Colonic mucosa (tissue), 4 donors: ENCODE results near the gene BARX2. TPM values are rescaled to one million over a fixed set of nuclear protein-coding genes. Genes with fewer than 3 reads are reported as not detected.

Experiments used
- DNase-seq: peaks from one replicate; pipeline ENCODE4 v3.0.0-alpha.2; 2020
- H3K27ac ChIP-seq: fragments of 200-600 bp; one replicate; pipeline ENCODE4 v1.8.0; 2021
- H3K27me3 ChIP-seq: fragments of 200-600 bp; one replicate; pipeline ENCODE4 v1.8.0; 2021
- H3K36me3 ChIP-seq: fragments of 200-600 bp; one replicate; pipeline ENCODE4 v1.8.0; 2021
- H3K4me1 ChIP-seq: fragments of 200-600 bp; one replicate; pipeline ENCODE4 v1.8.0; 2021; ENCODE audit warnings: mild to moderate bottlenecking
- H3K4me3 ChIP-seq: fragments of 200-600 bp; one replicate; pipeline ENCODE4 v1.8.0; 2021
- H3K9ac ChIP-seq, 2 donors: one replicate each; pipeline ENCODE4 v1.7.0; 2013; ENCODE audit warnings: control low read depth in 2 of 2, low read depth in 2 of 2, low read length in 2 of 2
- H3K9me3 ChIP-seq: fragments of 200-600 bp; one replicate; pipeline ENCODE4 v1.8.0; 2021
- intact Hi-C: fragments of 100-400 bp; cut with DNase I; formaldehyde crosslinking; loops from one replicate; pipeline ENCODE4 v1.14.1; 2022
- total RNA-seq, 2 donors: library from RNA; stranded (reverse); fragmentation: NEBNext Ultra II Directional in 1 of 2; extraction: Animal tissue kit (Norgen Biotek cat#: 25700) in 1 of 2; gene quantifications; one replicate each; pipeline ENCODE4 v1.2.1, GENCODE V29; 2021
- TF ChIP-seq, protein P1 (sequence below): fragments of 200-600 bp; IDR thresholded peaks from one replicate; pipeline ENCODE4 v1.8.0; 2022; ENCODE audit warnings: antibody characterized with exemption, mild to moderate bottlenecking
- donor health status: healthy.
- donor health status: DM: no; HTN: no; CAD: no.
- donor health status: DM: no; HTN: no; CAD: no.

The BARX2 gene
- total RNA-seq, 2 donors from 2014 or later: 19.0 to 23.9 TPM

DNA sequence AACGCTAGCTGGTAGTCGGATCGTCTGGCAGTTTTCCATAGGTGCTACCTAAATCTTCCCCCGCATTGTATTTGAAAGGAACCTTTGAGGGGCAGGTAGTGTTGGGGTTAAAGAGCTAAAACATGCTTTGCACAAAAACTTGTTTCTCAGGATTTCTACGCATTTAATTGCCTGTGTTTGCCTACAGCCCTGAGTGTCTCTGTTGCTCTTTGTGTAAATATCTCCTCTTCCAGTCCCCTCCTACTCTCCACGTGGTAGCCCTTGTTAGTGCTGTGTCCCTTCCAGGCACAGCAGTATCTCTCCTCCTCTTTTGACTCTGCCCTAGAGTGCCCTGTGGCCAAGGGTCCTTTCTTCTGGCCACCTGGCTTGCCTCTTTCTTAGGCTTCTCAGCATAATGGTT, 81.7 kb downstream of the BARX2 start:
- no peak overlapping the region for H3K27ac ChIP-seq
- no peak overlapping the region for H3K4me3 ChIP-seq
- no peak overlapping the region for H3K9ac ChIP-seq
- no peaks in the 10 kb centered on the region for H3K27me3 ChIP-seq
- peak; percentile 73 for DNase-seq
- no peaks in the 10 kb centered on the region for H3K4me1 ChIP-seq
- no peaks in the 10 kb centered on the region for H3K9me3 ChIP-seq
- H3K36me3 ChIP-seq: no peaks in the 10 kb centered on the region
- intact Hi-C loops: no loop called here
- TF ChIP-seq, protein P1, sequence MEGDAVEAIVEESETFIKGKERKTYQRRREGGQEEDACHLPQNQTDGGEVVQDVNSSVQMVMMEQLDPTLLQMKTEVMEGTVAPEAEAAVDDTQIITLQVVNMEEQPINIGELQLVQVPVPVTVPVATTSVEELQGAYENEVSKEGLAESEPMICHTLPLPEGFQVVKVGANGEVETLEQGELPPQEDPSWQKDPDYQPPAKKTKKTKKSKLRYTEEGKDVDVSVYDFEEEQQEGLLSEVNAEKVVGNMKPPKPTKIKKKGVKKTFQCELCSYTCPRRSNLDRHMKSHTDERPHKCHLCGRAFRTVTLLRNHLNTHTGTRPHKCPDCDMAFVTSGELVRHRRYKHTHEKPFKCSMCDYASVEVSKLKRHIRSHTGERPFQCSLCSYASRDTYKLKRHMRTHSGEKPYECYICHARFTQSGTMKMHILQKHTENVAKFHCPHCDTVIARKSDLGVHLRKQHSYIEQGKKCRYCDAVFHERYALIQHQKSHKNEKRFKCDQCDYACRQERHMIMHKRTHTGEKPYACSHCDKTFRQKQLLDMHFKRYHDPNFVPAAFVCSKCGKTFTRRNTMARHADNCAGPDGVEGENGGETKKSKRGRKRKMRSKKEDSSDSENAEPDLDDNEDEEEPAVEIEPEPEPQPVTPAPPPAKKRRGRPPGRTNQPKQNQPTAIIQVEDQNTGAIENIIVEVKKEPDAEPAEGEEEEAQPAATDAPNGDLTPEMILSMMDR: no peak

DNA sequence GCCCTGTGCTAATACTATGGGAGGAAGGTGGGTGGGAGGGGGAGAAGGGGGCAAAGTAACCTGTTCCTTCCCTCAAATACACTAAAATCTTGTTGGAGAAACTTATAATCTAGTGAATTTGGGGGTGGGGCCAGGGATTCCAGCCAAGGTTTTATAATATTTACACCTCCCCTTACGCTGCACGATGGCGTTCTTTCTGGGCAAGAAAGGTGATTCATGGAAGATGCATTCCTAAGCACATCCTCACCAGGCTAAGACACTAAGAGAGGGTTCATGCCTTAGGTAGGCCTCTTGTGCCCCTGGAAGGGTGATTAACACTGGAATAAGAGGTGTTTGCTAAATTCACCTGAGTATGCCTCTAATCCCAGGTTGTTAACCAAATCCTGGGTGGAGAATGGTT, 82.6 kb downstream of the BARX2 start:
- intact Hi-C loops: no loop called here
- Histone ChIP-seq H3K4me1 (no peaks in the 10 kb centered on the region), H3K9me3 (no peaks in the 10 kb centered on the region), H3K27ac (no peak overlapping the region), H3K36me3 (no peaks in the 10 kb centered on the region), H3K9ac (no peak overlapping the region), H3K4me3 (no peak overlapping the region), H3K27me3 (no peaks in the 10 kb centered on the region)
- TF ChIP-seq, protein P1: no peak
- peak; percentile 57 for DNase-seq

DNA sequence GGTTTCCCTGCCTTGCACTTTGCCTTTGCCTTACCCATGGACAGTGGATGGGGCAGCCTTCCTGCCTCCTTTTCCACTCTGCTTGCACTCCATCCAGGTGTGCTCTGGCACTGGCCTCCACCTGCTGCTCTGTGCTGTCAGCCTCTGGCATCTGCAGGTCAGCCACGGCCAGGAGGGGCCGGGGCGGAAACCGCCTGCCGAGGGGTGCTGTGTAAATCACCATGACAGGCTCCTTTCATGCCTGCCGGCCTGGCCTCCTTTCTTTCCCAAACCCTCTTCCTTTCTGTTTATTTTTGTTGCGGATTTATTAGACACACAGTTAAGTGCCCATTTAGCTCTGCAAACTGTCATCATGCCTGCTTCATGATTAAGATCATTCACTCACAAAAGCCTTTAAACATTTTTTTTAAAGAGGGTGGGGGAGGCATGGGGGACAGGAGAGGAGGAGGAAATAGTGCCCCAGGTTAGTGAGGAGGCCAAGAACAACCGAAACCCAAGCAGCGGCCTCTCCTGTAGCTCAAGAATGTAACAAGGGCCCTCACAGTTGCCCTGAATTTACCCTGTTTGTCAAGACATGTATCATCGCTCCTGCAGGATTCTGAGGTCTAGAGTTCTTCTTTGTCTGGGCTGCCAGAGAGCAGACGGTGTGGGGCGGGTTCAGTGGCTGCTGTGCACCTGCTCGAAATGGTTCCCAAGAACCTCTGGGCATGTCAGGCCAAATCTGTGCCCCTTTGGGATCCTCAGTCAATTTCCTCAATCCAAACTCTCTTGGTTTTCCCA, 83.3 kb downstream of the BARX2 start:
- TF ChIP-seq, protein P1: no peak
- no peaks in the 10 kb centered on the region for H3K27me3 ChIP-seq
- DNase-seq: peak; percentile 35
- no peaks in the 10 kb centered on the region for H3K9me3 ChIP-seq
- no peak overlapping the region for H3K9ac ChIP-seq
- H3K27ac ChIP-seq: no peak overlapping the region
- H3K4me3 ChIP-seq: no peak overlapping the region
- no peaks in the 10 kb centered on the region for H3K4me1 ChIP-seq
- intact Hi-C loops: no loop called here
- no peaks in the 10 kb centered on the region for H3K36me3 ChIP-seq

DNA sequence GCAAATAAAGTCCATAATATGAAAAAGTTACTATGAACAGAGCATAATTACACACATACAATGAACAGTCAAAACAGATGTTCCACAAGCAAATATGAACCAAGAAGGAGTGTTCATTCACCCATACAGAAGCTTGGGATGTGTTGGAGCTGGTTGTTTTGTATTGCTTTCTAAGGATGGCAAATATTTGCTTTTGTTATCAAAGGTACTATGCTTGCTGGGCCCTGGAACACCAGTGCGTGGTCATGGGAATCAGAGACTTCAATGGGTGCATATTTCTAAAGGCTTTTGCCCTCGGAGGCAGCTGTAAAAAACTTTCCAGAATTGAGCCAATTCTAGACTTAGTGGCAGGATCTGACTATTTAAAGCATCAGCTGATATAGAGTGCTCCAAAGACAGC, 85.1 kb downstream of the BARX2 start:
- H3K27ac ChIP-seq: no peak overlapping the region
- H3K4me1 ChIP-seq: no peaks in the 10 kb centered on the region
- no peak overlapping the region for H3K9ac ChIP-seq
- no peaks in the 10 kb centered on the region for H3K27me3 ChIP-seq
- no peak overlapping the region for H3K4me3 ChIP-seq
- no peak for DNase-seq
- TF ChIP-seq, protein P1: no peak
- no peaks in the 10 kb centered on the region for H3K9me3 ChIP-seq
- no peaks in the 10 kb centered on the region for H3K36me3 ChIP-seq
- intact Hi-C loops: no loop called here

DNA sequence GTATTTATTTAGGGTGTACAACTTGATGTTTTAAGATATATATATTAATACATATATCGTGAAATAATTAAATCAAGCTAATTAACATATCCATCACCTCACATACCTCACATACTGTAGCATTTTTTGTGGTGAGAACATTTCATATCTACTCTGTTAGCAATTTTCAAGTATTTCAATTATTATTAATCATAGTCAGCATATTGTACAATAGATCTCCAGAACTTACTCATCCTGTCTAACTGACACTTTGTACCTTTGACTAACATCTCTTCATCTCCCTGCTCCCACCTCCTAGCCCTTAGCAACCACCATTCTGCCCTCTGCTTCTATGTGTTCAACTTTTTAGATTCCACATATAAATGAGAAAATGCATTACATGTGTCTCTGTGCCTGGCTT, 108.4 kb downstream of the BARX2 start:
- H3K9me3 ChIP-seq: no peaks in the 10 kb centered on the region
- no peak overlapping the region for H3K4me3 ChIP-seq
- TF ChIP-seq, protein P1: no peak
- intact Hi-C loops: no loop called here
- H3K27me3 ChIP-seq: no peaks in the 10 kb centered on the region
- H3K9ac ChIP-seq: no peak overlapping the region
- no peaks in the 10 kb centered on the region for H3K36me3 ChIP-seq
- no peak for DNase-seq
- H3K27ac ChIP-seq: no peak overlapping the region
- no peaks in the 10 kb centered on the region for H3K4me1 ChIP-seq
